Endothelial cell of umbilical vein (primary cell): ENCODE results near the gene SH3TC2.

Experiments used
- POLR2A ChIP-seq: IDR thresholded peaks from 2 replicates; pipeline ENCODE4 v1.6.1; 2012; ENCODE audit warnings: low read depth, mild to moderate bottlenecking, control low read depth, low read length
- POLR2AphosphoS5 ChIP-seq: IDR thresholded peaks from 2 replicates; pipeline ENCODE4 v1.6.1; 2012; ENCODE audit warnings: low read depth, mild to moderate bottlenecking, control low read depth, low read length, moderate library complexity; ENCODE audit not compliant: insufficient read depth

- no peak for TF ChIP-seq POLR2A
- no peak for TF ChIP-seq POLR2AphosphoS5
These were observed 95.9 kb downstream of the SH3TC2 start for GRCh38 chr5:148966938-148967337.
